Measurements from ENCODE around the gene DCAF17.
"Not testable (repeated sequence)": the region's sequence is repeated elsewhere in the genome, so short reads cannot be mapped to it uniquely, and the experiment has no call there.

The DCAF17 gene

GRCh38 chr2:171411214-171411613 is 22.8 kb upstream of the DCAF17 start:
- no peak for DNase-seq

- no peak for DNase-seq
Observed at GRCh38 chr2:171411791-171412483, 22.1 kb upstream of the DCAF17 start.

GRCh38 chr2:171412571-171413175 is 21.4 kb upstream of the DCAF17 start:
- DNase-seq: no peak

- not testable (repeated sequence) for DNase-seq
Observed at GRCh38 chr2:171414645-171415044, 19.4 kb upstream of the DCAF17 start.

- no peak for DNase-seq
Observed at GRCh38 chr2:171416009-171416926, 17.8 kb upstream of the DCAF17 start.

- no peak for DNase-seq
Observed at GRCh38 chr2:171419333-171419732, 14.7 kb upstream of the DCAF17 start.

GRCh38 chr2:171420728-171421563 is 13.1 kb upstream of the DCAF17 start:
- no peak for DNase-seq

GRCh38 chr2:171422710-171423495 is 11.1 kb upstream of the DCAF17 start:
- not testable (repeated sequence) for DNase-seq

- DNase-seq: no peak
Observed at GRCh38 chr2:171430516-171431410, 3.3 kb upstream of the DCAF17 start.

- DNase-seq: no peak
Observed at GRCh38 chr2:171431677-171432167, 2.3 kb upstream of the DCAF17 start.

GRCh38 chr2:171432206-171432968 is 1.6 kb upstream of the DCAF17 start:
- no peak for DNase-seq

GRCh38 chr2:171432969-171433762 is 860 bp upstream of the DCAF17 start:
- no peak for DNase-seq

- DNase-seq: no peak
Observed at GRCh38 chr2:171433763-171434012, 338 bp upstream of the DCAF17 start, which contains the start of gene METTL8. Gene METTL8 (minus strand): TSS chr2:171433990. CDS start chr2:171392185, 41,805 bp downstream.

- DNase-seq: no peak
Observed at GRCh38 chr2:171436307-171436706, 2.3 kb downstream of the DCAF17 start.

- DNase-seq: no peak
Observed at GRCh38 chr2:171441470-171441869, 7.4 kb downstream of the DCAF17 start.

- DNase-seq: no peak
Observed at GRCh38 chr2:171447675-171448074, 13.6 kb downstream of the DCAF17 start.

- no peak for DNase-seq
Observed at GRCh38 chr2:171451074-171451473, 17.0 kb downstream of the DCAF17 start.

GRCh38 chr2:171452773-171453172 is 18.7 kb downstream of the DCAF17 start:
- DNase-seq: no peak

- DNase-seq: no peak
Observed at GRCh38 chr2:171459498-171459897, 25.5 kb downstream of the DCAF17 start.

All from 8988T (cell line).